Skeletal muscle cell (primary cell): Measurements from ENCODE around the gene PCA3.
"Not testable (repeated sequence)": the region's sequence is repeated elsewhere in the genome, so short reads cannot be mapped to it uniquely, and the experiment has no call there.

Experiments used
- DNase-seq: peaks from one replicate; pipeline ENCODE4 v3.0.0-alpha.2; 2010; ENCODE audit warnings: low read depth
- H3K4me3 ChIP-seq: 2 replicates; pipeline ENCODE4 v1.5.1; 2011; ENCODE audit warnings: low read depth, mild to moderate bottlenecking, control low read depth, low read length, moderate library complexity

Gene PCA3

DNA sequence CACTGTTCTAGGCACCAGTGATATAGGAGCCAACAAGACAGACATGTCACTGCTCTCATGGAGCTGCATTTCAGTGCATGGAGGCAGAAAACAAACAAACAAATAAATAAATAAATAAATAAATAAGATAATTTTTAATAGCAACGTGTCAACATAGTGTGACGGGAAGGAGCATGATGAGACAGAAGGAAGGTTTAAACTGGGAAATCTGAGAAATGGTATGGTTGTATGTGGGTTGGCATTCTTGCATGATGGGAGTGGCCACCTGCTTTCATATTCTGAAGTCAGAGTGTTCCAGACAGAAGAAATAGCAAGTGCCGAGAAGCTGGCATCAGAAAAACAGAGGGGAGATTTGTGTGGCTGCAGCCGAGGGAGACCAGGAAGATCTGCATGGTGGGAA lies at the start of gene PCA3:
TSS of gene PCA3 (plus strand) at position 301 of the 400 bp plus-strand sequence.
- DNase-seq: no peak
- no peak within 1 kb of the TSS for H3K4me3 ChIP-seq

DNA sequence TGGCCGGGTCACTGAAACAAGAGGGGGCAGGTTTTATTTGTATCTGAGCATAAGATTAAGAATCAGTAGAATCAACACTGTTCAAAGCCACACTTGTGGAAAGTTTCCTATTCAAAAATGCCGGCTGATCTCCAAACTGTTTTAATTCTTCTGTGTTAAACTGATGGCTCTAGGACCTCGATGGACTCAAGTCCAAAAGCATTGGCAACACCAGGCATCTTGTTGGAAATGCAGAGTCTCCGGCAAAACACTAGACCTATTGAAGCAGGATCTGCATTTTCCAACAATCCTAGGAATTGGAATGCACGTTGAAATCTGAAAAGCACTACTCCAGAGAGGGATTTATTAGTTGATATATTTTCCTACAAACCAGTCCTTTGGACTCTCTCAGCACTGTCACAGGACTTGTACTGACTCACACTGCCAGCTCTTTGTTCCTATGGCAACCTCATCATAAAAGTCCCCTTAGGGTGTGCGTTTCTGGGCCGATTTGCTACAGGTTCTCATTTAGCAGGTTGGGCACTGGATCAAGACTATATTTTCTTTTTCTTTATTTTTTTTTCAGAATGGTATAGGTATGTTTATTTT lies 48.1 kb upstream of the PCA3 start:
- DNase-seq: no peak
- H3K4me3 ChIP-seq: no peak overlapping the region

DNA sequence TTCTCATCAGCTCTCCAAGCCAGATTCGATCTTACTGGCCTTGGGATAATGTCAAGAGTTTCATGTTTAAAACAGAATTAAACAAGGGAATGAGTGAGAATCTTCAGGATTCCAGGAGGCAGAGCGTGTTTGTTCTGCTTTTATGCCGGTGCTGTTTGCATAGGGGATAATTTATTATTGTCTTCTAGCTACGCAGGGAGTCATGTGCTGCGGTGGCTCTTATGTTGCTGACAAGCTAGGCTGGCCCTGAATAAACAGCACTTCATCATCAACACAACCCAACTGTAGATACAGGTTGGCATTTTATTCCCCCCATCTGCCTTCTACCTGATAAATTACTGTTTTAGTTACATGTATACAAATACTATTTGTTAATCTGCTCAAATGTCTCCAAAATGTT lies 47.1 kb upstream of the PCA3 start:
- no peak overlapping the region for H3K4me3 ChIP-seq
- no peak for DNase-seq

DNA sequence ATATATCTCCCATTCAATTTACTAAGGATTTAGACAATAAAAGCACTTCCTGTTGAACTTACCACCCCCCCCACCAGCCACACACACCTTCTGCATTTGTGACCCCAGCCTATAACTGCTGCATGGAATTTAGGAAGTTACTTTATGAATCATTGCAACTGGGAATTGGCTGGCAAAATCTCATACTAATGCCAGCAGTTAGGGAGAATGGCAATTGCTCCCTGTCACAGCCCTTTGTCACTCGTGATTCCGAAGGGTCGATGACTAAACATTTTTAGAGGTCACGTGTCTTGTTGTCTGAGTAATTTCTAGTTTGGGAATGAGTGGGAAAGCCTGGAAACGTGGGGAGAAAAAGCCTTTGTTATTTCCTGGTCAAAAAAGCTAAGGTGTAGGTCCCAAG lies 46.6 kb upstream of the PCA3 start:
- no peak for DNase-seq
- no peak overlapping the region for H3K4me3 ChIP-seq

DNA sequence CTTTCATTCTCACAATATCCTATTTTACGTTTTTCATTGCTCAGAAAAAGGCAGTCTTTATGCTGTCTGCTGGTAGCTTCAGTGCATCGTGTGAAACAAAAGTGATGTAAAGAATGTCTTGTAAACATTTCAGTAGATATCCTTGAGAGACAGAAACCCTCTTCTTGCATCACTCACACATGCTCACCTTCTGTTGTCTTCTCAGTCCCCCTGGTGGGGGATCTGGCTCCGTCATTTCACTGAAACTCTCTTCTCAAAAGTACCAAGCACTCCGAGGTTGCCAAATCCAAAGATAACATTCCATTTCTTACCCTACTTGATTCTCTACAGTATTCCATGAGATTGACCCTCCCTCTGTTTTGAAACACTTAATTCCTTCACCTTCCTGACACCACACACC lies 46.1 kb upstream of the PCA3 start:
- no peak for DNase-seq
- no peak overlapping the region for H3K4me3 ChIP-seq

DNA sequence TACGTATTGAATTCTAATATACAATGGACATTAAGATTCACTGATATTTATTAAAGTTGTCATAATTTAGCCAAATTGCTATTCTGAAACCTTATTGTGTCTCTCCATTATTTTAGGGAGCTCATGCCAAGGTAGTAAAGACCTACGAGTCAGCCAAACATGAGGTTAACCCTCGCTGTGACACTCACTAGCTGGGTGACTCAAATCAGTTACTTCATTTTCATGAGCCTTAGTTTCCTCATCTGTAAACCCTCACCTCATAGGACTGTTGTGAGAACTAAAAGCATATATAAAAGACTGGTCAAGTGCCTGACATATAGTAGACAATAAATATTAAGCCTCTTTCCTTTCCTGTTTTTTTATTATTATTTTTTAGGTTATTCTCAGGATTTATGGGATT lies 44.0 kb upstream of the PCA3 start:
- DNase-seq: no peak
- no peak overlapping the region for H3K4me3 ChIP-seq

DNA sequence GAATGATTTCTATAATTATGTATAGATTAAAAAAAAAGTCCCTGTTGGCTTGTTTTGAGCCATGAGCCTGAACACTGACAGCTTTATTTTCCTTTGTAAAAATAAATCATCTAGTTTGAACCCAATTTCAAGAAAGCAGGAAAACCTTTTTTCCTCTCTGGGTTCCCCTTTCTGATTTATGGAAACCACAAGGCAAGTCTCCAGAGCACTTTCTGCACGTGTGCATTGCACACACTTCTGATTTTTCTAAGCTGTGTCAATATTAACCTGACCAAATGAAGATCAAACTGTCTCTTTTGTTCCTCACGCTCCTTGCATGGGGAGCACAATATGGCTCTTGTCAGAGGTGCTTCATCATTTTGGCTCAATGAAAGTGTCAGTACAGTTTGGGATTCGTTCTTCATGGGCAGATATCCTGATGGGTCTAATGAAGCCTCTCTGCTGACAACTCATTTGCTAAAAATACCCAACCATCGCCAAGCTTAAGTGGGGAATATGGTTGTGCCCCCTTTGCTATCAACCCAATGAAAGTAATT lies 39.2 kb upstream of the PCA3 start:
- H3K4me3 ChIP-seq: no peak overlapping the region
- DNase-seq: no peak

DNA sequence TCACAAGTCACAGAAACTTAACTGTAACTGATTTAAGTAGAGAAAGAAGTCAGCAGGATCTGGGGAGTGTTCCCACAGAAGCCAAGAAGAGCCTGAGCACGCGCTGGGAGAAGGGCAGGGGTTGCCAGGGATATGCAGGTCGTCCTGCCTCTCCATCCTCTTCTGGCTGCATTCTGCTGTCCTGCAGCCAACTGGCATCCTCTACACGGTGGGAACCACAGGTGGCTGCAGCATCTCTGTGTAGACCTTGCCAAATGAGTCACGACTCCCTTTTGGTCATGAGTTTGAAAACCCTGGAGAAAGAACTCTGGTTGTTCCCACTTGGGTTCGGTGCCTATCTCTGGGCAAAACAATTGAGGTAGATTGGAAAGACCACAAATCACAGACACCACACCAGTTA lies 38.4 kb upstream of the PCA3 start:
- no peak for DNase-seq
- no peak overlapping the region for H3K4me3 ChIP-seq

DNA sequence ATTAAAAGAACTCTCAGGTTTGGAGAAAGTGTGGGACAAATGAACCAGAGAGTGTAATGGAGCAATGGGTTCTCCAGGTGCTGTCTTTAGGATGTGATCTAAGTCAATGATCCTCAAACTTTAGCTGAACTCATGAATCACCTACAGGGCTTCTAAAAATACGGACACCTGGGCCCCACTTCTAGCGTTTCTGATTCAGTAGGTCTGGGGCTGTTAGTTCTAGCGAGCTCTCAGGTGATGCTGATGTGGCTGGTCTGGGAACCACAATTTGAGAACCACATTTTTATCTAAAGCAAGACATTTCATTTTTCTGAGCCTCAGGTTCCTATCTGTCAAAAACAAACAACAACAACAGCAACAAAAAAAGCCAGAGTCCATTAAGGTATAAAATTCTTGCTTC lies 35.1 kb upstream of the PCA3 start:
- DNase-seq: no peak
- H3K4me3 ChIP-seq: no peak overlapping the region

DNA sequence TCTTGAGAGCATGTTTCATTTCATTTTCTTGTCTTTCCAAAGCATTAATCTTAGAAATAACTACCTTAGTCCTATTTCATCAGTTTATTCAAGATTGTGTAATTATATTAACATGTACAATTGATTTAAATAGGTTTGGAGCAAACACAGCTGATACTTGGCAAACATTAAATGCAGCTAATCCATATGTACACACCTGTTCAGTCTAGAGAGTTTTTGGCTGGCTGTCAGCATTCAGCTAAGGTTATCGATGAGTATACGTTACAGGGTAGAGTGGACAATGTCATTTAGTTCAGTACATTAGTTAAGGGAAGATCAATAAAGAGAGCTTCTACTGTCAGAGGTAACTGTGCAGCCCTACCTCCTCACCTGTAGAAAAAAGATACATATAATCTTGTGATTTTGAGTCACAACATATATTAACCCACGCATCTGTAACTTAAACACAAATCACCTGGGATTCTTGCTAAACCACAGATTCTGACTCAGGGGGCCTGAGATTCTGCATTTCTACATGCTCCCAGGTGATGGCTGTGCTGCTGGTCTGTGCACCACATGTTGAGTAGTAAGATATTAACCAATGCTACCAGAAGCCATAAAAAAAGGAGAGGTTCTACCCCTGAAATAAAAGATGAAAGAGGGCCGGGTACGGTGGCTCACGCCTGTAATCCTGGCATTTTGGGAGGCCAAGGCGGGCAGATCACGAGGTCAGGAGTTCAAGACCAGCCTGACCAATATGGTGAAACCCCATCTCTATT lies 34.1 kb upstream of the PCA3 start:
- H3K4me3 ChIP-seq: no peak overlapping the region
- no peak for DNase-seq

DNA sequence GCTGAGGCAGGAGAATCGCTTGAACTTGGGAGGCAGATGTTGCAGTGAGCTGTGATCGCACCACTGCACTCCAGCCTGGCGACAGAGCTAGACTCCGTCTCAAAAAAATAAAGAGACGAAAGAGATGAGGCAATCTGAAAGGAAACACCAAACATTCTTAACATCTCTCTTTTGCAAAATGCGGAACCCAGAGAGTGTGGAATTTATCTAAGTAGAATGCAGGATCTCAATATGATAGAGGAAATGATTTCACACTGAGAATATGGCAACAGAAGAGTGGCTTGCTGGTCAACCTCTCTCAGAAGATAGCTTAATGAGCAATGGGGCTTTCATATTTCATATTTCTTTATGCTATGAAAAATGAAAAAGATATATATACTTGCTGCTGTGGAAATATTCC lies 33.4 kb upstream of the PCA3 start:
- no peak overlapping the region for H3K4me3 ChIP-seq
- DNase-seq: no peak

DNA sequence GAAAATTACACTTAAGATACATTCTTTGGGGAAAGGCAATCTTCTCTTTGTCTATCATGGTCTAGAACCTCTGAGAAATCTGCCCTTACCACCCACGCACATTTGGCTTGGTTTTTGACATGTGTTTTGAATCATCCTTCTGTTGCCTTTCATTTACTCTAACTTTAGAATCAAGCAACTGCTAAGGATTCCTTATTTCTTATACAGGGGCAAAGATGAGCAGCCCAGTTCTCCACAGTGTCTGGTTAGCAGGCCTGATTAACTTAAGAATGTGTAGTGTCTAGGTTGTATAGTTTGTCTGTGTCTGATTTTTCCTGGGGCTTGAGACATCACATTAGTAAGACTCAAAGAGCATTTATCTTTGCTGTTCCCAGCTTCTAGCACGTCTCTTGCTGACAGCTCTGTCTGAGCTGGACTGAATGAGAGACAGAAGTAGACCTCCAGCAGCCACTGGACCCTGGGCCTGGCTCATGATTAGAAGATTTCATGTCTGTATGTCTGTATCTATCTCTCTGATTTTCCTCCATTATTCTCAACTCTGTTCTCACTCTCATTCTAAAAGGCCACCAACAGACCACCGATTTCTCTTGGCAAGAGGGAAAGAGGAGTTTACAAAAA lies 31.8 kb upstream of the PCA3 start:
- peak; percentile 35 for DNase-seq
- H3K4me3 ChIP-seq: no peak overlapping the region

DNA sequence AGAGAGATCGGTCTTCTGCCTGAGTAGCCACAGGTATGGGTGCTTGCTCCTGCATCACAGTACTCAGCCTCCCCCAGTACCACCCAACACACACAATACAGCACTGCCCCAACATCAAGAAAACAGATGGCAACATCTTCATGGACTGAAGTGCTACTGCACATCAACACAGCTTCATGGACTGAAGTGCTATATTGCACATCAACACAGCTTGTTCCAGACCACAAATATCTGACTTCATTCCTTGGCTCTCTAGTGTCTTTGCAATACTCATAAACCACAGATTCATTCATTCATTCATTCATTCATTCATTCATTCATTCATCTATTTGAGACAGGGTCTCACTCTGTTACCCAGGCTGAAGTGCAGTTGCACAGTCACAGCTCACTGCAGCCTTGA lies 31.1 kb upstream of the PCA3 start:
- no peak for DNase-seq

DNA sequence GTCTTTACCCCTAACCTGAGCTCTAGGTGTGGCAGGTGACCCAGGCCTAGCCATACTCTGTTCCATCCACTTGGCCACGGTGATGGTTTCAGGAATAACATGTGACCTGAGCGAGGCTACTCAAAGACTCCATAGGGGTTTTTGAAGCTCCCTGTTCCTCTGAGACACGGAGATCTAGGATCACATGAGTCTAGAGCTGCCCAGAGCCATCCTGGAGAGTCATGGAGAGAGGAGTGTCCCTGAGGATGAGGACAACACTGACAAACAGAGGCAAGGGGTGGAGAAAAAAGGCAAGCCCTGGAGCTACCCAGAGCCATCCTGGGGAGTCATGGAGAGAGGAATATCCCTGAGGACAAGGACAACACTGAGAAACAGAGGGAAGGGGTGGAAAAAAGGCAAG lies 29.5 kb upstream of the PCA3 start:
- DNase-seq: no peak
- no peak overlapping the region for H3K4me3 ChIP-seq

More for the DNA sequence above, 31.1 kb upstream of the PCA3 start:
- H3K4me3 ChIP-seq: no peak overlapping the region

DNA sequence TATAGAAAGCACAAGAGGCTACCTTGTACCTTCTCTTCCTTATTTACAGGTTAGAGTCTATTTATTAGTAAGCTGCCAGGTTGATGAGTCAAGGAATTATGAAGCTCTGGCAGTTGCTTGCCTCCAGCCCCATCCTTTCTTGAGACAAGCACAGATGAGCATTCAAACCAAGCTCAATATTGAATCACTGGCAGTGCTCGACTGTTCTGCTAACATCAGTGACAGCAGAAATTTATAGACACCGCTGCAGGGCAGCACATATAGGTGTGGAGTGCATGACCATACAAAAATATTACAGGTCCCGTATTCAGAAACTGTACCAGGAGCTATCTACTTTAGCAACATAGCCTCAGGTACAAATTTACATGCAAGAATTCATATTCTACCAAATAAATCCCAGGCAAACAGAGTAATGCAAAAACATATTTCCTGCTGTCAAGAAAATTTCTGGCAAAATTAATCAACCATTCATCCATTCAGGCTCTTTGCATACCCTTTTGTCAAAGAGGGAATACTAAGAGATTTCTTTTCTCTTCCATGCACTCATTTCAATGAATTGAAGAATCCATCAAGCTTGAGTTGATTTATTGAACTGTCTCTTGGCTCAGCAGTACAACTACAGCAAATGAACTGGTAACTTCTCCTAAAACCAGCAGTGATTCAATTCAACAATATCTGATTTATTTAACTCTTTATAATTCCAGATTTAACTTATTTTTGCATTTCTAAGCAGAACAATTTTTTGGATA lies 26.9 kb upstream of the PCA3 start:
- H3K4me3 ChIP-seq: no peak overlapping the region
- no peak for DNase-seq

DNA sequence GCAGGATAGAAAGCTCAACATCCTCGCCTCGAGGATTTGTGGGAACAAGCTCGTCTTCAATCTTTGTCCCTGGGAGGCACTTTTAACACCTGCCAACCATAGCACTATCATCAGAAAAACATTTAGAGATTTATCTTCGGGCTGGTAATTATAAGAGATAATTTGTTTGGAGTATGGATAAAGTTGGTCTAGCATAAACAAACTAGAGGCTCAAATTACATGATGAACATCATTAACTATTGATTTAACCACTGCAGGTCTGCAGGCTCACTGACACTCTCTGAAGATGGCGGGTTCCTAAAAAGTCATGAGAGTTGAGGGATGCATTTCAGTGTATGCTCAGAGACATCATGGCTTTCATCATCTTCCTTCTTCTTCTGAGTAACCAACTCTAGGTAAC lies 25.8 kb upstream of the PCA3 start:
- DNase-seq: no peak

DNA sequence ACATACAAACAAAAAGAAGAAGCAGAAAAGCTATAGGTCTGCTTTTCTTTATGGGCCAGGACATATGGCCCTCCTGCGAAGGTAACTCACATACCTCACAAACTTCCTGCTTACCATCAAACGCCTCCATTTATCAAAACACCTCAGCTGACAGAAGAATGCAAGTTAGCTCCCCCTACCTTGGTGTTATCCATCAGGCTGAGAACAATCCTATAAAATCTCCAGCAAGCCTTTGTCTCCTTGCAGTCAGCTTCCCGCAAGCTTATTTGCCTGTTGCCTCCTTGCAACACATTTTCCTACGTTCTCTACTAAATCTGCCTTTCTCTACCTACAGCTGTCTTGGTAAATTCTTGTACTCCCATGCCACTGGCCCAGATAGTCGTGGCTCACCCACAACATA lies 22.7 kb upstream of the PCA3 start:
- no peak for DNase-seq
- H3K4me3 ChIP-seq: no peak overlapping the region

More for the DNA sequence above, 25.8 kb upstream of the PCA3 start:
- H3K4me3 ChIP-seq: no peak overlapping the region

DNA sequence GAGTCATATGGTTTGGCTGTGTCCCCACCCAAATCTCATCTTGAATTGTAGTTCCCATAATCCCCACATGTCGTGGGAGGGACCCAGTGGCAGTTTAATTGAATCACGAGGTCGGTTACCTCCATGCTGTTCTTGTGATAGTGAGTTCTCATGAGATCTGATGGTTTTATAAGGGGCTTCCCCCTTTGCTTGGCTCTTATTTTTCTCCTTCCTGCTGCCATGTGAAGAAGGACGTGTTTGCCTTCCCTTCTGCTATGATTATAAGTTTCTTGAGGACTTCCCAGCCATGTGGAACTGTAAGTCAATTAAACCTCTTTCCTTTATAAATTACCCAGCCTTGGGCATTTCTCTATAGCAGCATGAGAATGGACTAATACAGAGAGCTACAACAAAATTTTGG lies 21.3 kb upstream of the PCA3 start:
- not testable (repeated sequence) for H3K4me3 ChIP-seq, DNase-seq

DNA sequence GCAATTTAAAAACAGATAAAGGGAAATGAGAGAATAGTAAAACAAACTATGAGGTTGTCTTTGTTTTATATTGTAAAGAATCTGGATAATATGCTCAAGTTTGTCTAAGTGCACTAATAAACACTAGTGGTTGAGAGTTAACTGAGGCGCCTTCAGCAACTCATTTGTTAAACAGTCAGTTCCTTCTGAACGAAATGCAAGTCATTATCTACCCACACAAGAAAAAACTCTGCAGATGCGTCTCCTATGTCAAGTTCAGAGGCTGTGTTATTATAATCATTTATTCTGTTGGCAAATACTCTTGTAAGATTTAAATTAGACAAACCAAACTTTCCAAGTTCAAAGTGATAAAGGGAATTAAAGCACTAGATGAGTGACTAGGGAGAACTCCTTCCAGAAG lies 20.3 kb upstream of the PCA3 start:
- H3K4me3 ChIP-seq: no peak overlapping the region
- DNase-seq: no peak

DNA sequence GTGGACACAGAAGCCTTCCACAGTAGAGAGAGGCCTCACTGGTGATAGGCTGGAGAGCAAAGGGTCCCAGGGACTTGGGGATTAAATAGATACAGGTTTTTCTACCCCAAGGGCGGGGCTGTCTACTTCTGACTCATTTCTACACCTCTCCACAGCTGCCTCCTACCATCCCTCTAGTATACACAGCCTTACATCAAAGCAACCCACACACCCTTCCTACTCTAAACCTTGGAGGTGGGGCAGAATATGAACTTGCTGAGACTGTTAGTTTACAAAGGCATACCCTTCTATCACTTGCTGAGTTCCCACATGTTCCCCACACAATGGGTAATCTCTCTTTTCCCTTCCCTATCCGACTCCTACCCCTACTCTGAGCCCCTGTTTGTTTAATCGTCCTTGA lies 19.9 kb upstream of the PCA3 start:
- DNase-seq: no peak
- no peak overlapping the region for H3K4me3 ChIP-seq
